GM21390 (cell line): ENCODE data around the gene HAGHL.
"Not testable (repeated sequence)": the region's sequence is repeated elsewhere in the genome, so short reads cannot be mapped to it uniquely, and the experiment has no call there.

ENCODE experiments used
- ATAC-seq: cut with Tn5 transposase; IDR thresholded peaks from one replicate; pipeline ENCODE4 v1.9.1; 2021; ENCODE audit not compliant: unreplicated experiment

The HAGHL gene

GRCh38 chr16:733382-734207, 6.7 kb downstream of the HAGHL start:
- no peak for ATAC-seq

- no peak for ATAC-seq
Measured at GRCh38 chr16:734208-734980, 7.5 kb downstream of the HAGHL start.

GRCh38 chr16:734981-735881, 8.3 kb downstream of the HAGHL start:
- no peak for ATAC-seq

GRCh38 chr16:735982-736453, 9.1 kb downstream of the HAGHL start:
- ATAC-seq, result no peak

- no peak for ATAC-seq
Measured at GRCh38 chr16:736936-737481, 10.1 kb downstream of the HAGHL start.

GRCh38 chr16:739560-740458, 12.9 kb downstream of the HAGHL start:
- ATAC-seq, result no peak

- ATAC-seq, result peak; percentile 10
Measured at GRCh38 chr16:740459-740763, 13.5 kb downstream of the HAGHL start.

GRCh38 chr16:740764-741505, 14.0 kb downstream of the HAGHL start, which contains the start of gene CIAO3:
Gene CIAO3 (minus strand): TSS chr16:740997. CDS start chr16:740985, 12 bp downstream.
- peak; percentile 61 for ATAC-seq

GRCh38 chr16:741986-742629, 15.2 kb downstream of the HAGHL start:
- no peak for ATAC-seq

- ATAC-seq, result not testable (repeated sequence)
Measured at GRCh38 chr16:742894-743293, 16.0 kb downstream of the HAGHL start.

GRCh38 chr16:743794-744500, 17.0 kb downstream of the HAGHL start:
- ATAC-seq, result no peak

- no peak for ATAC-seq
Measured at GRCh38 chr16:745739-746138, 18.8 kb downstream of the HAGHL start.

- no peak for ATAC-seq
Measured at GRCh38 chr16:746637-747036, 19.7 kb downstream of the HAGHL start.

GRCh38 chr16:747978-748746, 21.3 kb downstream of the HAGHL start:
- ATAC-seq, result no peak

- no peak for ATAC-seq
Measured at GRCh38 chr16:749010-749409, 22.1 kb downstream of the HAGHL start.

- ATAC-seq, result no peak
Measured at GRCh38 chr16:750485-750884, 23.6 kb downstream of the HAGHL start.
